Left ventricle myocardium inferior (tissue), 1 donor: ENCODE data around the gene TMED3. TPM values are rescaled to one million over a fixed set of nuclear protein-coding genes. Genes with fewer than 3 reads are reported as not detected.

Experiments used
- DNase-seq: peaks from one replicate; pipeline ENCODE4 v3.0.0-alpha.2; 2020
- H3K27ac ChIP-seq: fragments of 200-600 bp; replicated peaks from 2 replicates; pipeline ENCODE4 v1.8.0; 2021
- H3K27me3 ChIP-seq: fragments of 200-600 bp; 2 replicates; pipeline ENCODE4 v1.8.0; 2021; ENCODE audit warnings: low read depth
- H3K36me3 ChIP-seq: fragments of 200-600 bp; 2 replicates; pipeline ENCODE4 v1.8.0; 2021
- H3K4me1 ChIP-seq: fragments of 200-600 bp; 2 replicates; pipeline ENCODE4 v1.8.0; 2021
- H3K4me3 ChIP-seq: fragments of 200-600 bp; 2 replicates; pipeline ENCODE4 v1.8.0; 2021; ENCODE audit warnings: mild to moderate bottlenecking, moderate library complexity
- H3K9me3 ChIP-seq: fragments of 200-600 bp; replicated peaks from 2 replicates; pipeline ENCODE4 v1.8.0; 2021
- CTCF ChIP-seq: fragments of 200-600 bp; IDR thresholded peaks from 2 replicates; pipeline ENCODE4 v1.8.0; 2021; ENCODE audit warnings: antibody characterized with exemption, mild to moderate bottlenecking, borderline replicate concordance
- intact Hi-C: fragments of 100-400 bp; cut with micrococcal nuclease; formaldehyde crosslinking; loops from one replicate; pipeline ENCODE4 v1.11.0; 2022
- total RNA-seq: library from RNA; stranded (reverse); fragmentation: NEBNext Ultra II Directional; extraction: Animal tissue kit (Norgen Biotek cat#: 25700); gene quantifications from one replicate; pipeline ENCODE4 v1.2.1, GENCODE V29; 2021
- donor health status: DM: no; HTN: yes; CAD: no; lungs with severe emphysema.

The TMED3 gene
- total RNA-seq, 1 donor from 2014 or later: 22.8 TPM

- intact Hi-C loops: no loop called here
- peaks cover 6% of the 10 kb centered on the region for H3K9me3 ChIP-seq
- no peaks in the 10 kb centered on the region for H3K27me3 ChIP-seq
- no peaks in the 10 kb centered on the region for H3K4me1 ChIP-seq
- H3K36me3 ChIP-seq: peaks cover 49% of the 10 kb centered on the region
- DNase-seq: no peak
- H3K4me3 ChIP-seq: no peak overlapping the region
- no peak for TF ChIP-seq CTCF
- no peak overlapping the region for H3K27ac ChIP-seq
Observed at GRCh38 chr15:79321876-79322275, 11.0 kb downstream of the TMED3 start.

GRCh38 chr15:79322306-79322705 is 11.4 kb downstream of the TMED3 start:
- no peak for TF ChIP-seq CTCF

GRCh38 chr15:79322945-79323344 is 12.0 kb downstream of the TMED3 start:
- Histone ChIP-seq H3K27ac (no peak overlapping the region), H3K36me3 (peaks cover 49% of the 10 kb centered on the region), H3K27me3 (no peaks in the 10 kb centered on the region), H3K4me3 (no peak overlapping the region), H3K9me3 (peaks cover 6% of the 10 kb centered on the region), H3K4me1 (no peaks in the 10 kb centered on the region)
- intact Hi-C loops: no loop called here
- DNase-seq: no peak
- no peak for TF ChIP-seq CTCF

More at GRCh38 chr15:79322306-79322705, 11.4 kb downstream of the TMED3 start:
- no peak for DNase-seq
- Histone ChIP-seq H3K4me1 (no peaks in the 10 kb centered on the region), H3K27ac (no peak overlapping the region), H3K27me3 (no peaks in the 10 kb centered on the region), H3K36me3 (peaks cover 49% of the 10 kb centered on the region), H3K9me3 (peaks cover 6% of the 10 kb centered on the region), H3K4me3 (no peak overlapping the region)
- intact Hi-C loops: no loop called here

GRCh38 chr15:79329171-79329611 is 18.3 kb downstream of the TMED3 start:
- TF ChIP-seq CTCF: no peak
- Histone ChIP-seq H3K9me3 (peaks cover 7% of the 10 kb centered on the region), H3K4me1 (no peaks in the 10 kb centered on the region), H3K36me3 (no peaks in the 10 kb centered on the region), H3K27ac (no peak overlapping the region), H3K4me3 (no peak overlapping the region), H3K27me3 (no peaks in the 10 kb centered on the region)
- intact Hi-C loops: no loop called here
- no peak for DNase-seq

- DNase-seq: no peak
- no peaks in the 10 kb centered on the region for H3K27me3 ChIP-seq
- H3K27ac ChIP-seq: no peak overlapping the region
- peaks cover 7% of the 10 kb centered on the region for H3K9me3 ChIP-seq
- intact Hi-C loops: no loop called here
- no peak overlapping the region for H3K4me3 ChIP-seq
- no peak for TF ChIP-seq CTCF
- no peaks in the 10 kb centered on the region for H3K36me3 ChIP-seq
- H3K4me1 ChIP-seq: no peaks in the 10 kb centered on the region
Observed at GRCh38 chr15:79332824-79333510, 22.1 kb downstream of the TMED3 start.
